ENCODE measurements around the gene CYTH1. TPM values are rescaled to one million over a fixed set of nuclear protein-coding genes. Genes with fewer than 3 reads are reported as not detected.

CYTH1 gene
- polyA plus RNA-seq, 1 of the 3 experiments (the other 2 are of a cell fraction) = 23.8 TPM

DNA sequence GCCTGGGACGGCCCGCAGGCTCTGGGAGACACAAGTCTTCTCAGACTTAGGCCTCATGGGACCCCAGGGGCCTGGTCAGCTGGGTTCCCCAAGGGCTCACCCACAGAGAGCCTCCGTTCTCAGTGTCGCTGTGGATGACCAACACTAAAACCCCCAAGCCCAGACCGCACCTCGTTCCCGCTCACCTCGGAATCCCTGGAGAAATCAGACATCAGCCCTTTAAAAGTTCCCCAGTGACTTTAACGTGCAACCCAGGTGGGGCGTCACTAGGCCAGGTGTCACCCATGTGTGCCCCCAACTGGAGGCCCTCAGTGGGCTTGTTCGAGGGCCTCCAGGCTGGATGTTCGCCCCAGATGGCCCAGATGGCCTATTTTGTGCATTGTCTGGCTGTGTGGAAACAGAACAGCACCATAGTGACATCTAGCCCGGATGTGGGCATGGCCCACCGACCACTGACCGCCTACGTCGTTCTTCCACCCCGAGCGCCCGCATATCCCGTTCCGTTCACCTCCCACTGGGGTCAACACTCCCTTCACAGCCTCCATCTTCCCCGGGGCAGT, 152.6 kb downstream of the CYTH1 start:
- DNase-seq = no peak
- Histone ChIP-seq H3K36me3 (replicated peaks in 1 of 2; ENCODE audit: control insufficient read depth in 1 of 2, insufficient read depth in 2 of 2, low read length in 1 of 2) (no peaks in the 10 kb centered on the region), H3K27ac (ENCODE audit: low read depth in 2 of 2, low read length in 1 of 2) (no peak overlapping the region), H3K9ac (no peak overlapping the region), H3K27me3 (ENCODE audit: insufficient read depth) (no peaks in the 10 kb centered on the region), H3K4me2 (no peak overlapping the region), H3K4me3 (ENCODE audit: low read depth in 2 of 2, low read length in 1 of 2) (no peak overlapping the region), H3K79me2 (ENCODE audit: insufficient read depth) (no peaks in the 10 kb centered on the region), H3K9me3 (no peaks in the 10 kb centered on the region), H2AFZ (ENCODE audit: low read depth) (no peak overlapping the region), H4K20me1 (ENCODE audit: insufficient read depth) (no peaks in the 10 kb centered on the region), H3F3A (replicated peaks; ENCODE audit: insufficient read depth) (no peaks in the 10 kb centered on the region), H3K4me1 (ENCODE audit: control insufficient read depth in 1 of 2, insufficient read depth in 2 of 2, low read depth in 1 of 2, low read length in 1 of 2) (peaks cover 0 to 4% of the 10 kb centered on the region in 2 experiments; a peak in 1 of 4 replicates), H3K9me2 (no peaks in the 10 kb centered on the region)
- 90% methylated on average over 23 of the region's 23 CpGs for WGBS (ENCODE audit: low lambda C conversion rate)
- TF ChIP-seq, protein P1, sequence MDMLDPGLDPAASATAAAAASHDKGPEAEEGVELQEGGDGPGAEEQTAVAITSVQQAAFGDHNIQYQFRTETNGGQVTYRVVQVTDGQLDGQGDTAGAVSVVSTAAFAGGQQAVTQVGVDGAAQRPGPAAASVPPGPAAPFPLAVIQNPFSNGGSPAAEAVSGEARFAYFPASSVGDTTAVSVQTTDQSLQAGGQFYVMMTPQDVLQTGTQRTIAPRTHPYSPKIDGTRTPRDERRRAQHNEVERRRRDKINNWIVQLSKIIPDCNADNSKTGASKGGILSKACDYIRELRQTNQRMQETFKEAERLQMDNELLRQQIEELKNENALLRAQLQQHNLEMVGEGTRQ (IDR thresholded peaks at IDR 0.05; ENCODE audit: borderline replicate concordance, low read depth, low read length) = no peak
- TF ChIP-seq USF1 (IDR thresholded peaks at IDR 0.05; ENCODE audit: borderline replicate concordance, low read depth) = no peak
- TF ChIP-seq RCOR1 (IDR thresholded peaks at IDR 0.05; ENCODE audit: low read length) = no peak
- TF ChIP-seq RAD21 (IDR thresholded peaks at IDR 0.05; ENCODE audit: low read length) = no peak
- TF ChIP-seq NRF1 (IDR thresholded peaks at IDR 0.05; ENCODE audit: low read depth, low read length) = no peak
- no peak for TF ChIP-seq NFIC (IDR thresholded peaks at IDR 0.05; ENCODE audit: borderline replicate concordance)
- no peak for TF ChIP-seq YY1 (IDR thresholded peaks at IDR 0.05; ENCODE audit: low read depth)
- no peak for TF ChIP-seq FOXM1 (IDR thresholded peaks at IDR 0.05; ENCODE audit: low read depth)
- no peak for TF ChIP-seq EP300 (IDR thresholded peaks at IDR 0.05; ENCODE audit: borderline replicate concordance in 1 of 2, low read depth in 1 of 2, low read length in 1 of 2)
- TF ChIP-seq REST (IDR thresholded peaks at IDR 0.05; ENCODE audit: low read depth, low read length) = no peak
- no peak for TF ChIP-seq RFX5 (IDR thresholded peaks at IDR 0.05; ENCODE audit: low read length)
- TF ChIP-seq PBX3 (IDR thresholded peaks at IDR 0.05) = no peak
- TF ChIP-seq, protein P2, sequence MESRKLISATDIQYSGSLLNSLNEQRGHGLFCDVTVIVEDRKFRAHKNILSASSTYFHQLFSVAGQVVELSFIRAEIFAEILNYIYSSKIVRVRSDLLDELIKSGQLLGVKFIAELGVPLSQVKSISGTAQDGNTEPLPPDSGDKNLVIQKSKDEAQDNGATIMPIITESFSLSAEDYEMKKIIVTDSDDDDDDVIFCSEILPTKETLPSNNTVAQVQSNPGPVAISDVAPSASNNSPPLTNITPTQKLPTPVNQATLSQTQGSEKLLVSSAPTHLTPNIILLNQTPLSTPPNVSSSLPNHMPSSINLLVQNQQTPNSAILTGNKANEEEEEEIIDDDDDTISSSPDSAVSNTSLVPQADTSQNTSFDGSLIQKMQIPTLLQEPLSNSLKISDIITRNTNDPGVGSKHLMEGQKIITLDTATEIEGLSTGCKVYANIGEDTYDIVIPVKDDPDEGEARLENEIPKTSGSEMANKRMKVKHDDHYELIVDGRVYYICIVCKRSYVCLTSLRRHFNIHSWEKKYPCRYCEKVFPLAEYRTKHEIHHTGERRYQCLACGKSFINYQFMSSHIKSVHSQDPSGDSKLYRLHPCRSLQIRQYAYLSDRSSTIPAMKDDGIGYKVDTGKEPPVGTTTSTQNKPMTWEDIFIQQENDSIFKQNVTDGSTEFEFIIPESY (IDR thresholded peaks at IDR 0.05; ENCODE audit: borderline replicate concordance, low read depth) = no peak
- no peak for TF ChIP-seq SMC3 (IDR thresholded peaks at IDR 0.05; ENCODE audit: low read depth, low read length)
- no peak for TF ChIP-seq EZH2phosphoT487 (IDR thresholded peaks at IDR 0.05; ENCODE audit: borderline replicate concordance, low read depth)
- no peak for TF ChIP-seq JUND (IDR thresholded peaks at IDR 0.05)
- no peak for TF ChIP-seq FOXJ3 (CRISPR knock-in tag; IDR thresholded peaks at IDR 0.05)
- no peak for TF ChIP-seq MEF2A (IDR thresholded peaks at IDR 0.05; ENCODE audit: borderline replicate concordance, low read depth)
- no peak for TF ChIP-seq CHD2 (IDR thresholded peaks at IDR 0.05; ENCODE audit: low read length, partially characterized antibody)
- no peak for TF ChIP-seq GATA2 (CRISPR knock-in tag; IDR thresholded peaks at IDR 0.05)
- CTCF ChIA-PET = interaction anchor here (0.8 to 1.0 kb wide), 2 partner anchors 10 to 79 kb away, joined by 4 read pairs; no protein-coding TSS in a partner anchor
- POLR2A ChIA-PET = no interaction called here
